HG03095 (cell line): ENCODE results near the gene SLC6A17.

Source experiments
- ATAC-seq: cut with Tn5 transposase; IDR thresholded peaks from one replicate; pipeline ENCODE4 v1.9.1; 2021; ENCODE audit warnings: moderate library complexity; ENCODE audit not compliant: unreplicated experiment

The SLC6A17 gene

DNA sequence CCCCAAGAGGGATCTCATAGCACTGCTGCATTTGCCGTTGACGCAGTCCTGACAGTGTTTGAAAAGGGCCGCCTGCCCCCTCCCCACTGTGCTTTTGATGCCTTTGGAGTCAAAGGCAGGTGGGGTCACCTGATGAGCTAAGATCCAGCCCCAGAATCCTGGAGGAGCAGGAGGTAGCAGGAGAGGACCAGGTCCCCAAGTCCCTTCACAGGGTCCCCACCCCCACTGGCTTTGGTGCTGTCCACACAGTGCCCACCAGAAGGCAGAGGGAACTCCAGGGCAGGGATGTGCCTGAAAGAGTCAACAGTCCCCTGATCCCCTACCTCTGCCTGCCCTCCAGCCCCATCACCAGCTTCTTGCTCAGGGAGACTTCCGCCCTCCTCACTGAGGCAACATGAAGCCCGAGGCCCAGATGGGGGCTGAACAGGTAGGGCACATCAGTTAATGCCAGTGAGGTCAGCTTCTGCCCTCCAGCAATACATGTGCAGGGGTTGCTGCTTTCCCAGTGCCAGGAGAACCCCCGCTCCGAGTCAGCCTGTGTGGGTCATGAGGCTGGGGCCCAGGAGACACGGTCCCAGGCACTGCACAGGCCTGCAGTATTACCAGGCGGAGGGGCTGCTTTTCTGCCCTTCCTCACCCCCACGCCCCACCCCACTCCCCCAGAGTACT lies 51.0 kb downstream of the SLC6A17 start:
- no peak for ATAC-seq

DNA sequence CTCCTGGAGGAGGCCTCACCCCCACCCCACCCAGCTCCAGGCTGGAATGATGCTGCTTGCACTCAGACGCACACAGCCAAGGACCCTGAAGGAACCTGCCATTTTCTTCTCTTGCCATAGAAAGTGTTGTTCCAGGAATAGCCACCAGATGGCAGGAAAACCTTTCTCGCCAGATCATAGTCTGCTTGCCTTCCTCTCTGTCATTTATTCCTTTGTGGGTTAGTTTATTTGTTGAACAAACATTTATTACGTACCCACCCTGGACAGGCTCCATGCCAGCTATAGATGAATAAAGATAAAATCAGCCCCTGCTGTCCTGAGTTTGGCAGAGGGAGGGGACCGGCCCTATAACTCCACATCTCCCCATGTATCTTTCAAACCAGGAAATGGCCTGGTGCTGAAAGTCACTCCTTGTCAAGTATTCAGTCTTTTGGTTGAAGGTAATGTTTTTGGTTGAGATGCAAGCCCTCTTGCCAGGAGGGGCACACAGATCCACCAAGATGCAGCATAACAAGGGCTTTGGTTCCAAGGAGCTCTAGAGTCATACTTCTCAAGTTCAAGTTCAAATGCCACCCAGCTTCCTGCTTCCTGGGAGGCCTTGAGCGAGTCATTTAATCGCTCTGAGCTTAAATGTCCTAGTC lies 52.8 kb downstream of the SLC6A17 start:
- ATAC-seq, result no peak

DNA sequence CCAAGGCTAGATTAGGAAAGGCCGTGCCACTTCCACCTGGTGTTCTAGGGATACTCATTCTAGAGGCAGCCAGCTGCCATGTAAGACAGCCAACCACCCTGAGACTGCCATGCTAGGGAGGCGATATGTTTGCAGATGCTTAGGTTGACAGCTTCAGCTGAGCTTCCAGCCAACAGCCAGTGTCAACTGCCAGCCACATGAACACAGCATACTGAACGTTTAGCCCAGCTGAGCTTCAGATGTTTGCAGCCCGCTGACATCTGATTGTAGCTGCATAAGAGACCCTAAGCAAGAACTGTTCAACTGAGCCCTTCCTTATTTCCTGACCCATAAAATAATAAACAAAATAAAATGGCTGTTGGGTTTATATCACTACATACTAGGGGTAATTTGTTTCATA lies 54.9 kb downstream of the SLC6A17 start:
- ATAC-seq, result no peak

- no peak for ATAC-seq
Observed at GRCh38 chr1:110205591-110206155, 55.4 kb downstream of the SLC6A17 start.

DNA sequence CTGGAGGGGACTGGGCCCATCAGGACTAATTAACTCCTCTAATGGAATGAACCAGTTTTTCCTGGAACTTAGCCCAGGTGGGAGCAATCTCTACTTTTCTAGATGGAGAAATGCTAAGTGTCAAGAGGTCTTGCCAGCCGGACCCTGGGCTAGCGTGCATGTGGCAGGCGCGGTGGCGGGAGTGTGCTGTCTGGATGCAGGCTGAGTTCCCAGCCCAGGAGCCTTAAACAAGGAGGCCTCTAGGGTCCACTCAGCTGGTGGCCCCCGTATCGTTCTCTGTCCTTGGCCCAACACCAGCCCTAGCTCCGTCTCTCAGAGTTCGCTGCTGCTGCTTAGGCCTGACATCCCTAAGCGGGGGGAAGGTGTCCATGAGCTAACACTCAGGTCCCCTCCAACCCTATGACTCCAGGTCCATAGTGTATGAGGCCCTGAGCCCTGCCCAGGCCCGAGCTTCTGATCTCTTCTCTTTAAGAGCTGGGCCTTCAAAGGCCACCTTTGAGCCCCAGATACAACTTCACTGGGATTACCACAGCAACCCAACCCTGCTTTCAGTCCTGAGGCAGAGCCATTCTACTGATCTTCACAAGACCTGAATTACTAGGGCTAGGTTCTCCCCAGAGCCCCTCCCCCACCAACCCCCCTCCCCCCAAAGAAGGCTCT lies 56.1 kb downstream of the SLC6A17 start:
- ATAC-seq, result no peak

DNA sequence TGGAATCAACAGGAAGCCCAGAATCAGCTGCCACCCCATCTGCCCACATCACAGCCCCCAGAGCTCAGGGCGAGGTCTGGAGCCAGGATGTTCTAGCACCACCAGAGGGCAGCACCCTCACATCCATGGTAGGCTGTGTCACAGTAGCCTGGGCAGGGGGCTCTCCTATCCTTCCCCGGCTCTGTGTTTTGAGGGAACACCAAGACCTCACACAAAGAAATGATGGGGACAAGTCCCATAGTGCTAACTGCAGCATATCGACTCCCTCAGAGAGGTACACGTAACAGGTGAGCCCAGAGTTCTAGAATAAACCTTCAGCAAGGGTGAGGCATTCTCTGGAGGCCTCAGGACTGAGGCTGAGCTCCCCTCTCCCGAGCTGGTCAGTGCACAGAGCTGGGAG lies 57.5 kb downstream of the SLC6A17 start:
- ATAC-seq, result no peak

- no peak for ATAC-seq
Observed at GRCh38 chr1:110208916-110209645, 58.8 kb downstream of the SLC6A17 start.

DNA sequence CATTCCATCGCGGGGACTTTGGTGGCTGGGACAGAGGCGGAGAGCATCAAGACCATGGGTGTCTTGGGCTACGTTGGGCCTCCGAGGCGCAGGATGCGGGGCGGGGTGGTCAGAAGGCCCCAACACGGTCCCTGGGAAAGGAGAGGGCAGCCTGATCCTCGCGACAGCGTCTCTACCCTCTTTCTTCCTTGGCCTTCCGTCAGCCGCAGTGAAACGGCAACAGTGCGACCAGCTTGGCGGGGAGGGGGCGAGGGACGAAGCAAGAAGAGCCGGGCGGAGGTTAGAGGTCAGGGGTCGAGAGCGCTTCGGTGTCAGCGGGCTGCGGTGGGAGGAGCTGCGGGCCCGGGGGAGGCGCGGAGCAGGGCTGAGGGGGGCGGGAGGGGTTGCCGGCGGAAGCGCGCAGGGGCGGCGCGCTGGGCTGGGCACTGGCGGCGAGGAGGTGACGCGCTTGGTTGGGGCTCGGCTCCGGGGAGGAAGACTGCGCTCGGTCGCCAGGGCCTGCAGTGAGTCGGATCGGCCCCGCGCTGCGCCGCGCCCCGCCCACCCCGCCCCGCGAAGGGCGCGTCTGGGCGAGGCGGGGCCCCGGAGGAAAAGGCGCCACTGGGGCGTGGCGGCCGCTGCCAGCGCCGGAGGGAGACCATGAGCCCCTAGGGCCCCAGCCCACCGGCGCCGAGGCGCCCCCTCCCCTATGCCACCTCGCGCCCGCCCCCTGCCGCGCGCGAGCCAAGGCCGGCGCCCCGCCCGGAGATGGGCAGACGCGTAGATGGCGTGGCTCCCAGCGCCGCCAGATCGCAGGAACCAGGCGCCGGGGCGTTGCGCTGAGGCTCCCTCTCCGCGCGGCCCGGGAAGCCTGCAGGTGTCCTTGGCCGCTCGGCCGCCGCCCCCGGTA lies 59.7 kb downstream of the SLC6A17 start, which contains the start of gene KCNC4:
Gene KCNC4 (plus strand): TSS at position 600 of the 889 bp plus-strand sequence. CDS start 1,186 bp downstream, outside the sequence.
- ATAC-seq, result peak; percentile 79

GRCh38 chr1:110210604-110211495 lies 60.6 kb downstream of the SLC6A17 start:
- peak; percentile 9 for ATAC-seq

GRCh38 chr1:110211496-110212168 lies 61.3 kb downstream of the SLC6A17 start:
- ATAC-seq, result no peak

DNA sequence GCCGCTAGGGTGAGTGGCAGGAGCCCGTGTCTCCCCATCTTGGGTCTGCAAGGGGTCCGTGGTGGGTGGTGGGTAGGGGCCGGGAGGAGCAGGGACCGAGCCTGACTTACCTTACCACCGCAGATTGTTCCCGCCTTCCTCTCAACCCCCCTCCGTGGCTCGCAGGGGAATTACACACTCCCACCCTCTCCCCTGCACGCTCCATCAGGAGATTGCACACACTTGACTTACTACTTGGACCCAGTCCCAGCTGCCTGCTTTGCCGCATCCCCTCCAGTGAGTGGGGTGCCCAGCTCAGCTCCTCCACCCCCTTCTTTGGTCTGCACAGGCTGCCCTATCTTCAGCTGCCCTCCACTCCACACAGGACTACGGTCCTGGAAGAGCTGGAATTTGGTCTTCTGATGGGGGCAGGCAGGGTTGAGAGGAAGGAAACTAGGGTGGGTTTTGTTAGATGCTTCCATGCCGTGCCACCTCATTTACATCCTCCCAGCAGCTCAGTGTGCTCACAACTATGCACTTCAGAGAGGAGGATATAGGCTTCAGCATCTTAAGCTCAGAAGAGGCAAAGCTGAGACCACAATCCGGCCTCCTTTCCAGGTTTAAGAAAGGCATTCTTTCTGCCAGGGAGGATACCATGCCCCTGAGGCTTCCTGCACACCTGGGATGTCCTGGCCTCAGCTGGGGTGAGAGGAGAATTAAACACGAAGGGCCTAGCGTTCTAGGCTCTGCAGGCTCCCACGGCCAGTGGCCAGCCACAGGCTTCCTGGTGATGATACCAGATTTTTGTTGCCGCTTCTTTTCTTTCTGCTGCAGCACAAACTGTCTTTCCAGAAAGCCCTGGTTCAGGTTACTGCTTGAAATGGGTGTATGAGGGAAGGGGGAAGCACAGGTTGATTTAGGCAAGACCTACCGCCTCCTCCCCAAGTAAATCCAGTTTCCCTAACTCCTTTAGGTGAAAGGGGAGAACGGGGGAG lies 62.2 kb downstream of the SLC6A17 start:
- ATAC-seq, result no peak

DNA sequence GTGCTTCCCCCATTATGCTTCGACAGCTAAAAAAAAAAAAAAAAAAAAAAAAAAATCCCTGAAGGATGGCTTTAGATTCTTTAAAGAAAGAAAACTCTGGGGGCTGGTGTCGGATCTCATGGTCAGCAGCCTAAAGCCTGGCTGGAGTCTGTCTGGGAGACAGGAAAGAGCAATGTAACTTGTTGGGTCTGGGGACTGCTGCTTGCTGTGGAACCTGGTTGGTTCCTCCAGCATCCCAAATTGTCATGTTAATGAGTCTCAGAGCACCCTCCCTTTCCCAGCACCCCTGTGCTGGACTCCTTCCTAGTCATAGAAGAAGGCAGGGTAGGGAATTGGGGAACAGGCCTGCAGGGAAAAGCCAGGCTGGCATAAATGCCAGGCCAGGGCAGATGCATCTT lies 62.8 kb downstream of the SLC6A17 start:
- no peak for ATAC-seq

DNA sequence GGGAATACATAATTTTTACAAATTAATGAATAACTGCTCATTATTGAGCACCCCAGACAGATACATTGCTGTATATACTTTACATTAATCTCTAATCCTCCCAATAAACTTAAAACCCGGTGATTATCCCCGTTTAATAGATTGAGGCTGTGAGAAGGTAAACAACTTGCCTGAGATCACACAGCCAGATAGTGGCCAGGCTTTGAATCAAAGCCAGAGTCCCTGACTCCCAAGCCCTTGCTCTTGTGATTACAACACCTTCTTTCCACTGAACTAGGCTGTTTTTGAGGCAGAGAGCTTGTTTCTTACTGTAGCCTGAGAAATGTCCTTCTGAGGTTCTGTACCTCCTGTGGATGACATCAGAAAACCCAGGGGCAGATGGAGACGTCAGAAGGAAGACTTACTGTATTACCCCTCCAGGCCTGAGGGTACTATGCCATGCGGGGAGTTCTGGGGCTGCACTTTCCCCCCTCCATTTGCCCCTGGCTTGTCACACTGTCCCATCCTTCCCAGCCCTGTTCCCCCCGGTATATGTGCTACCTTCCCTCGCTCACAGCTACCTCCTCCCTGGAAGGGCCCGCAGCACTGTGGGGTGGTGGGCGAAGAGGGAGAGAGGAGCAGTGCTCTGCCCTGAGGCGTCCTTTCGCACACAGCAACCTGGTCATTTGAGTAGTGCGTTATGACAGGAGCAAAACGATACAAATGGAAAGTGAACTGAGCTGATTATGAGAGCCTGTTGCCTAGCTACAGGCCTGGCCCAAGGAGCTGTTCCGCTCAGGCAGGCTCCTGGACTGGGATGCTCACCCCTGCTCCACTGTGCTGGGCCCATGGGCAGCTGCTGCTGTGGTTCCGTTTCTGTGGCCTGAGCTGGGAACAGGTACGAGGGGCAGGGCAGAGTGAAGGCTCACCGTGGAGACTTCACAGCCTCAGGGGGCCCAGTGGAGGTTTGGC lies 64.4 kb downstream of the SLC6A17 start:
- ATAC-seq, result no peak

- ATAC-seq, result no peak
Observed at GRCh38 chr1:110215621-110216515, 65.6 kb downstream of the SLC6A17 start.

- ATAC-seq, result no peak
Observed at GRCh38 chr1:110216844-110217444, 66.7 kb downstream of the SLC6A17 start.
